SK-N-DZ (cell line): ENCODE measurements around the gene YWHAQ.
"Not testable (repeated sequence)": the region's sequence is repeated elsewhere in the genome, so short reads cannot be mapped to it uniquely, and the experiment has no call there.

Experiments
- DNase-seq: peaks from one replicate; pipeline ENCODE4 v3.0.0-alpha.2; 2015; ENCODE audit warnings: low spot score

Gene YWHAQ

GRCh38 chr2:9631878-9632700 is 1.3 kb upstream of the YWHAQ start:
- no peak for DNase-seq

- no peak for DNase-seq
Observed at GRCh38 chr2:9631553-9631819, 689 bp upstream of the YWHAQ start.

- DNase-seq = peak; percentile 79
Observed at GRCh38 chr2:9630117-9630735, 571 bp downstream of the YWHAQ start.

GRCh38 chr2:9629222-9630116 is 1.3 kb downstream of the YWHAQ start:
- DNase-seq = no peak

- DNase-seq = no peak
Observed at GRCh38 chr2:9627310-9627709, 3.5 kb downstream of the YWHAQ start.

GRCh38 chr2:9623151-9623550 is 7.6 kb downstream of the YWHAQ start:
- no peak for DNase-seq

- DNase-seq = not testable (repeated sequence)
Observed at GRCh38 chr2:9621655-9622054, 9.1 kb downstream of the YWHAQ start.

GRCh38 chr2:9618410-9618809 is 12.4 kb downstream of the YWHAQ start:
- no peak for DNase-seq

GRCh38 chr2:9617749-9618148 is 13.0 kb downstream of the YWHAQ start:
- no peak for DNase-seq

- no peak for DNase-seq
Observed at GRCh38 chr2:9617296-9617695, 13.5 kb downstream of the YWHAQ start.

GRCh38 chr2:9614562-9614961 is 16.2 kb downstream of the YWHAQ start:
- DNase-seq = no peak

- DNase-seq = no peak
Observed at GRCh38 chr2:9613291-9613690, 17.5 kb downstream of the YWHAQ start.

GRCh38 chr2:9611549-9611912 is 19.3 kb downstream of the YWHAQ start:
- DNase-seq = not testable (repeated sequence)

- no peak for DNase-seq
Observed at GRCh38 chr2:9610781-9611548, 19.8 kb downstream of the YWHAQ start.

- DNase-seq = not testable (repeated sequence)
Observed at GRCh38 chr2:9608491-9608890, 22.3 kb downstream of the YWHAQ start.

GRCh38 chr2:9602412-9602811 is 28.4 kb downstream of the YWHAQ start:
- no peak for DNase-seq

GRCh38 chr2:9601397-9601796 is 29.4 kb downstream of the YWHAQ start:
- DNase-seq = no peak

- no peak for DNase-seq
Observed at GRCh38 chr2:9599430-9599829, 31.4 kb downstream of the YWHAQ start.

GRCh38 chr2:9596621-9597311 is 34.0 kb downstream of the YWHAQ start:
- no peak for DNase-seq

GRCh38 chr2:9595746-9596145 is 35.1 kb downstream of the YWHAQ start:
- no peak for DNase-seq

GRCh38 chr2:9595256-9595655 is 35.5 kb downstream of the YWHAQ start:
- DNase-seq = not testable (repeated sequence)
